IPS DF 6.9 (cell line): Measurements from ENCODE around the gene C10orf90.

Experiments used
- DNase-seq: peaks from one replicate; pipeline ENCODE4 v3.0.0-alpha.2; 2013; ENCODE audit warnings: low read depth, low spot score
- H3K27ac ChIP-seq: one replicate; pipeline ENCODE4 v1.5.1; 2013; ENCODE audit warnings: low read length, control low read depth
- H3K27me3 ChIP-seq: 2 replicates; pipeline ENCODE4 v1.6.1; 2013; ENCODE audit warnings: mild to moderate bottlenecking, low read length; ENCODE audit not compliant: control insufficient read depth, insufficient read depth
- H3K36me3 ChIP-seq: 2 replicates; pipeline ENCODE4 v1.6.1; 2013; ENCODE audit warnings: low read length; ENCODE audit not compliant: control insufficient read depth, insufficient read depth
- H3K4me1 ChIP-seq: 2 replicates; pipeline ENCODE4 v1.6.1; 2013; ENCODE audit warnings: low read length; ENCODE audit not compliant: control insufficient read depth, insufficient read depth
- H3K4me3 ChIP-seq: 2 replicates; pipeline ENCODE4 v1.5.1; 2013; ENCODE audit warnings: mild to moderate bottlenecking, low read length
- H3K9me3 ChIP-seq: 2 replicates; pipeline ENCODE4 v1.6.1; 2013; ENCODE audit warnings: low read length, inconsistent platforms; ENCODE audit not compliant: control insufficient read depth, insufficient read depth
- WGBS: extraction: QIAGEN DNeasy Blood & Tissue Kit; methylation state at CpG from one replicate; pipeline ENCODE4 v1.1.7; 2013; ENCODE audit warnings: mixed read lengths, missing lambda C conversion rate; ENCODE audit not compliant: insufficient read length, insufficient coverage; 5-methylcytosine and 5-hydroxymethylcytosine counted together

C10orf90 gene

GRCh38 chr10:126674741-126675515 lies 4.4 kb upstream of the C10orf90 start:
- WGBS: no CpG with 5 or more reads among the region's 6 CpGs
- H3K4me1 ChIP-seq: no peaks in the 10 kb centered on the region
- no peak overlapping the region for H3K27ac ChIP-seq
- no peak overlapping the region for H3K4me3 ChIP-seq
- no peaks in the 10 kb centered on the region for H3K27me3 ChIP-seq
- H3K9me3 ChIP-seq: no peaks in the 10 kb centered on the region
- no peak for DNase-seq
- H3K36me3 ChIP-seq: no peaks in the 10 kb centered on the region

- H3K9me3 ChIP-seq: no peaks in the 10 kb centered on the region
- no peaks in the 10 kb centered on the region for H3K36me3 ChIP-seq
- WGBS: no CpG with 5 or more reads among the region's 3 CpGs
- H3K4me3 ChIP-seq: no peak overlapping the region
- no peaks in the 10 kb centered on the region for H3K27me3 ChIP-seq
- no peak for DNase-seq
- H3K27ac ChIP-seq: no peak overlapping the region
- no peaks in the 10 kb centered on the region for H3K4me1 ChIP-seq
Measured at GRCh38 chr10:126673565-126673964, 3.1 kb upstream of the C10orf90 start.

GRCh38 chr10:126671402-126671975 lies 996 bp upstream of the C10orf90 start:
- H3K9me3 ChIP-seq: no peaks in the 10 kb centered on the region
- H3K27ac ChIP-seq: no peak overlapping the region
- H3K36me3 ChIP-seq: no peaks in the 10 kb centered on the region
- no CpG with 5 or more reads among the region's 3 CpGs for WGBS
- no peaks in the 10 kb centered on the region for H3K4me1 ChIP-seq
- H3K4me3 ChIP-seq: no peak overlapping the region
- no peaks in the 10 kb centered on the region for H3K27me3 ChIP-seq
- no peak for DNase-seq

- Histone ChIP-seq H3K9me3 (no peaks in the 10 kb centered on the region), H3K4me1 (no peaks in the 10 kb centered on the region), H3K27ac (no peak overlapping the region), H3K4me3 (no peak overlapping the region), H3K27me3 (no peaks in the 10 kb centered on the region), H3K36me3 (no peaks in the 10 kb centered on the region)
- no CpG with 5 or more reads among the region's 7 CpGs for WGBS
- DNase-seq: no peak
Measured at GRCh38 chr10:126670895-126671261, 385 bp upstream of the C10orf90 start.

GRCh38 chr10:126669168-126669567 lies 1.3 kb downstream of the C10orf90 start:
- DNase-seq: no peak
- no peaks in the 10 kb centered on the region for H3K36me3 ChIP-seq
- H3K27me3 ChIP-seq: no peaks in the 10 kb centered on the region
- H3K9me3 ChIP-seq: no peaks in the 10 kb centered on the region
- no peak overlapping the region for H3K27ac ChIP-seq
- no CpG with 5 or more reads among the region's 3 CpGs for WGBS
- H3K4me1 ChIP-seq: no peaks in the 10 kb centered on the region
- H3K4me3 ChIP-seq: no peak overlapping the region

- H3K9me3 ChIP-seq: no peaks in the 10 kb centered on the region
- DNase-seq: no peak
- no peak overlapping the region for H3K27ac ChIP-seq
- H3K4me3 ChIP-seq: no peak overlapping the region
- no peaks in the 10 kb centered on the region for H3K36me3 ChIP-seq
- WGBS: no CpG with 5 or more reads among the region's 4 CpGs
- H3K27me3 ChIP-seq: no peaks in the 10 kb centered on the region
- H3K4me1 ChIP-seq: no peaks in the 10 kb centered on the region
Measured at GRCh38 chr10:126668505-126668904, 2.0 kb downstream of the C10orf90 start.

GRCh38 chr10:126667568-126667967 lies 2.9 kb downstream of the C10orf90 start:
- Histone ChIP-seq H3K9me3 (no peaks in the 10 kb centered on the region), H3K4me3 (no peak overlapping the region), H3K36me3 (no peaks in the 10 kb centered on the region), H3K27ac (no peak overlapping the region), H3K27me3 (no peaks in the 10 kb centered on the region), H3K4me1 (no peaks in the 10 kb centered on the region)
- WGBS: no CpG with 5 or more reads among the region's 3 CpGs
- DNase-seq: no peak

GRCh38 chr10:126665207-126665606 lies 5.3 kb downstream of the C10orf90 start:
- H3K27ac ChIP-seq: no peak overlapping the region
- no peaks in the 10 kb centered on the region for H3K36me3 ChIP-seq
- no CpG with 5 or more reads among the region's 4 CpGs for WGBS
- DNase-seq: no peak
- no peaks in the 10 kb centered on the region for H3K4me1 ChIP-seq
- no peaks in the 10 kb centered on the region for H3K9me3 ChIP-seq
- H3K4me3 ChIP-seq: no peak overlapping the region
- H3K27me3 ChIP-seq: no peaks in the 10 kb centered on the region

GRCh38 chr10:126663880-126664279 lies 6.6 kb downstream of the C10orf90 start:
- Histone ChIP-seq H3K9me3 (no peaks in the 10 kb centered on the region), H3K4me3 (no peak overlapping the region), H3K4me1 (no peaks in the 10 kb centered on the region), H3K27ac (no peak overlapping the region), H3K27me3 (no peaks in the 10 kb centered on the region), H3K36me3 (no peaks in the 10 kb centered on the region)
- DNase-seq: no peak
- WGBS: no CpG with 5 or more reads among the region's 5 CpGs

GRCh38 chr10:126663328-126663727 lies 7.2 kb downstream of the C10orf90 start:
- DNase-seq: no peak
- no CpG with 5 or more reads among the region's 9 CpGs for WGBS
- Histone ChIP-seq H3K36me3 (no peaks in the 10 kb centered on the region), H3K27ac (no peak overlapping the region), H3K9me3 (no peaks in the 10 kb centered on the region), H3K27me3 (no peaks in the 10 kb centered on the region), H3K4me1 (no peaks in the 10 kb centered on the region), H3K4me3 (no peak overlapping the region)
